ENCODE measurements around the gene TMEM100. TPM values are rescaled to one million over a fixed set of nuclear protein-coding genes. Genes with fewer than 3 reads are reported as not detected.

TMEM100 gene
- total RNA-seq, 3 donors from 2014 or later, result 2.8 to 14.2 (median 7.5) TPM

DNA sequence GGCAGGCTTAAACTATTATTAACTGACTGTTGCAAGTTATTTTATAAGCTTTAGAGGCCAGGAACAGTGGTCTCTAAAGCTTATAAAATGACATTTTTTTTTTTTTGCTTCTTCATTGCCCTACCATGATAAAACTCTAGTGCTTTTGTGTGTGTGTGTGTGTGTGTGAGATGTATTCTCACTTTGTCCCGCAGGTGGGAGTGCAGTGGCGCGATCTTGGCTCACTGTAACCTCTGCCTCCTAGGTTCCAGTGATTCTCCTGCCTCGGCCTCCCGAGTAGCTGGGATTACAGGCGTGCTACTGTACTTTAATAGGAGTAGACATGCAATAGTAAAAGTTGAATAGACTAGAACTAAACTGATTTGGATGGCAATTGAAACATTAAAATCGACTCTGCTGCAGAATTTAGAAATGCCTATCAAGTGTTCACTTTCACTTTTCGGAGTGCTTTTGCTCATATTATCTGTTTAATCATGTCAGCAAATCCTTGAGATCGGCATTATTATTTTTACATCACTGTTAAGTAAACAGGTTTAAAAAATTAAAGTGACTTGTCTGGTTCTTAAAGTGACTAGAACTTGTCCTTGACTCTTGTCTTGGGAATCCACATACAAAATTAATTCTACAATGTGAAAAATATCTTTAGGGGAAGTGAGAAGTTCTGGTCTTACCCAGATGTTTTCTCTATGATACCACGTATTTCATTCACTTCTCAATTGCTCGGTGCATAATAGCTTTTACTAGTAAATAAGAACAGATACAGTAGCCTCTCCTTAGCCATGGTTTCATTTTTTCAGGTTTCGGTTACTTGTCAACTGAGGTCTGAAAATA lies 19.8 kb upstream of the TMEM100 start:
- no peak for ATAC-seq
- TF ChIP-seq CTCF (IDR thresholded peaks at IDR 0.05), result no peak

DNA sequence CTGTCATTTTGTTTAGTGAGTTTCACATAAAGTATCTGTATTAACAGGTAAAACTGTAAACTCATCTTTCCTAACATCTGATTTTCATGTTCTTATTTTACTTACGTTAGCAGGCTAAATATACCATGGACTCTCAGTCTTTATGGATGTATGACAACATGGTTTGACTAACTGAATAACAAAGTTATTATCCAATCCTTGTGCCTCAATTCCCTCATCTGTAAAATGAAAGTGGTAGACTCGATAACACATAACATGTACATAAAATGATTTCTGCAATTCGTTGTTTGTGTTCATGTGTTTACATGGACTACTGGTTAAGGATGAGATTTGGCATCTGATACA lies 18.7 kb upstream of the TMEM100 start:
- TF ChIP-seq CTCF (IDR thresholded peaks at IDR 0.05), result no peak
- Histone ChIP-seq H3K4me1 (ENCODE audit: low read depth) (no peaks in the 10 kb centered on the region), H3K4me3 (no peak overlapping the region), H3K36me3 (ENCODE audit: low read depth) (no peaks in the 10 kb centered on the region), H3K9me3 (no peaks in the 10 kb centered on the region)
- DNase-seq (no peak), ATAC-seq (no peak)
- intact Hi-C loops (cut with DNase I, micrococcal nuclease), result no loop called here

More for the DNA sequence above, 19.8 kb upstream of the TMEM100 start:
- Histone ChIP-seq H3K9me3 (no peaks in the 10 kb centered on the region), H3K36me3 (ENCODE audit: low read depth) (no peaks in the 10 kb centered on the region), H3K4me3 (no peak overlapping the region), H3K4me1 (ENCODE audit: low read depth) (no peaks in the 10 kb centered on the region)
- DNase-seq, result no peak
- intact Hi-C loops (cut with DNase I, micrococcal nuclease), result no loop called here

- H3K9me3 ChIP-seq, result no peaks in the 10 kb centered on the region
- DNase-seq (no peak), ATAC-seq (no peak)
- intact Hi-C loops (cut with DNase I, micrococcal nuclease), result no loop called here
- H3K4me3 ChIP-seq, result no peak overlapping the region
- no peaks in the 10 kb centered on the region for H3K4me1 ChIP-seq (ENCODE audit: low read depth)
- H3K36me3 ChIP-seq (ENCODE audit: low read depth), result no peaks in the 10 kb centered on the region
- TF ChIP-seq CTCF (IDR thresholded peaks at IDR 0.05), result no peak
Measured at GRCh38 chr17:55740511-55741355, 18.1 kb upstream of the TMEM100 start.

DNA sequence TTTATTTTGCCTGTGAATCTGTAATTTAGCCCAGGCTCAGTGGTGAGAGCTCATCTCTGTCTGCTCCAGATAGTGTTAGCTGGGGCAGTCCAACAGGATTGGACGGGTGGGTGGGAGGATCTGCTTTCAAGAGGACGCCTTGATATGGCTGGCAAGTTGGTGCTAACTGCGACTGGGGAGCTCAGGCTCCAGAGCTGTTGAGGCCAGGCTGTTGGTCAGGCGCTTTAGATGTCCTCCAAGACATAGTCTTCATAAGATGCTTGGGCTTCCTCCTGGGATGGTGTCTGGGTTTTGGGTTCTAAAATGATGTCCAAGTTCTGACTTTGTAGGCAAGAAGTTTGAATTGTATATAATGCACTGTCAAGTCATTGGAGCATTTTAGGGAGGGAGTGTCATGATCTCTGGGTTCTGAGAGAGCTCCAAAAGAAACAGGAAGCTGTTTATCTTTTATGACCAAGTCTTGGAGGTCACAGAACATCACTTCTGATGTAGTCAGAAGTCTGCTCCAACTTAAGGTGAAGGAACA lies 15.4 kb upstream of the TMEM100 start:
- Histone ChIP-seq H3K4me3 (no peak overlapping the region), H3K36me3 (ENCODE audit: low read depth) (no peaks in the 10 kb centered on the region), H3K9me3 (no peaks in the 10 kb centered on the region), H3K4me1 (ENCODE audit: low read depth) (no peaks in the 10 kb centered on the region)
- DNase-seq (no peak), ATAC-seq (no peak)
- no peak for TF ChIP-seq CTCF (IDR thresholded peaks at IDR 0.05)
- intact Hi-C loops (cut with DNase I, micrococcal nuclease), result no loop called here

- TF ChIP-seq CTCF (IDR thresholded peaks at IDR 0.05), result peak; percentile 39
- H3K36me3 ChIP-seq (ENCODE audit: low read depth), result no peaks in the 10 kb centered on the region
- ATAC-seq, result peak; percentile 58
- DNase-seq, result peak in 1 of 3 donors; percentile 65
- intact Hi-C loops (cut with DNase I, micrococcal nuclease), result no loop called here
- no peaks in the 10 kb centered on the region for H3K4me1 ChIP-seq (ENCODE audit: low read depth)
- no peak overlapping the region for H3K4me3 ChIP-seq
- no peaks in the 10 kb centered on the region for H3K9me3 ChIP-seq
Measured at GRCh38 chr17:55735731-55736405, 13.2 kb upstream of the TMEM100 start.
